G401.6 (cell line): Measurements from ENCODE around the gene ARMC9.

ENCODE experiments used
- FAIRE-seq: peaks from 2 replicates; lab custom pipeline; 2012; peaks lifted over from hg19 to GRCh38; lab: Jason Lieb, UNC

The ARMC9 gene

GRCh38 chr2:231318954-231319353, 120.5 kb downstream of the ARMC9 start:
- FAIRE-seq, result no peak

- FAIRE-seq, result no peak
Observed at GRCh38 chr2:231319867-231320266, 121.4 kb downstream of the ARMC9 start.

- FAIRE-seq, result no peak
Observed at GRCh38 chr2:231321021-231321420, 122.6 kb downstream of the ARMC9 start.

- no peak for FAIRE-seq
Observed at GRCh38 chr2:231321556-231322334, 123.3 kb downstream of the ARMC9 start.

GRCh38 chr2:231323316-231323715, 124.9 kb downstream of the ARMC9 start:
- FAIRE-seq, result no peak

GRCh38 chr2:231325826-231326225, 127.4 kb downstream of the ARMC9 start:
- FAIRE-seq, result no peak

GRCh38 chr2:231326404-231326803, 128.0 kb downstream of the ARMC9 start:
- FAIRE-seq, result no peak

- no peak for FAIRE-seq
Observed at GRCh38 chr2:231330311-231330710, 131.9 kb downstream of the ARMC9 start.

GRCh38 chr2:231331533-231331932, 133.1 kb downstream of the ARMC9 start:
- no peak for FAIRE-seq

GRCh38 chr2:231332388-231332787, 134.0 kb downstream of the ARMC9 start:
- FAIRE-seq, result no peak

- FAIRE-seq, result no peak
Observed at GRCh38 chr2:231332872-231333500, 134.6 kb downstream of the ARMC9 start.

GRCh38 chr2:231334179-231334930, 135.9 kb downstream of the ARMC9 start:
- FAIRE-seq, result no peak

- no peak for FAIRE-seq
Observed at GRCh38 chr2:231334981-231335380, 136.6 kb downstream of the ARMC9 start.

- no peak for FAIRE-seq
Observed at GRCh38 chr2:231335591-231335990, 137.2 kb downstream of the ARMC9 start.

- FAIRE-seq, result no peak
Observed at GRCh38 chr2:231336236-231336635, 137.8 kb downstream of the ARMC9 start.

- no peak for FAIRE-seq
Observed at GRCh38 chr2:231336700-231337099, 138.3 kb downstream of the ARMC9 start.

- no peak for FAIRE-seq
Observed at GRCh38 chr2:231337807-231338759, 139.7 kb downstream of the ARMC9 start.

- no peak for FAIRE-seq
Observed at GRCh38 chr2:231339316-231339715, 140.9 kb downstream of the ARMC9 start.

- FAIRE-seq, result no peak
Observed at GRCh38 chr2:231341100-231341499, 142.7 kb downstream of the ARMC9 start.

GRCh38 chr2:231342061-231342711, 143.8 kb downstream of the ARMC9 start:
- FAIRE-seq, result no peak

GRCh38 chr2:231343006-231343710, 144.7 kb downstream of the ARMC9 start:
- FAIRE-seq, result no peak
